Endodermal cell (in vitro differentiated cells): Measurements from ENCODE around the gene CDH23. TPM values are rescaled to one million over a fixed set of nuclear protein-coding genes. Genes with fewer than 3 reads are reported as not detected.

Experiments used
- DNase-seq: peaks from one replicate; pipeline ENCODE4 v3.0.0-alpha.2; 2017
- H3K27ac ChIP-seq: 2 replicates; pipeline ENCODE4 v1.5.1; 2013; ENCODE audit warnings: mild to moderate bottlenecking, low read depth, low read length, moderate library complexity
- H3K27me3 ChIP-seq: 2 replicates; pipeline ENCODE4 v1.6.1; 2013; ENCODE audit warnings: mild to moderate bottlenecking, low read length, moderate library complexity; ENCODE audit not compliant: insufficient read depth, control insufficient read depth, poor library complexity, severe bottlenecking
- H3K36me3 ChIP-seq: 2 replicates; pipeline ENCODE4 v1.7.0; 2013; ENCODE audit warnings: mild to moderate bottlenecking, low read length, moderate library complexity; ENCODE audit not compliant: control insufficient read depth, insufficient read depth
- H3K4me1 ChIP-seq: one replicate; pipeline ENCODE4 v1.7.0; 2013; ENCODE audit warnings: low read length; ENCODE audit not compliant: control insufficient read depth, insufficient read depth
- H3K4me3 ChIP-seq: 2 replicates; pipeline ENCODE4 v1.5.1; 2013; ENCODE audit warnings: mild to moderate bottlenecking, low read length, moderate library complexity
- H3K9ac ChIP-seq: 2 replicates; pipeline ENCODE4 v1.6.1; 2013; ENCODE audit warnings: mild to moderate bottlenecking, low read length, moderate library complexity; ENCODE audit not compliant: poor library complexity, severe bottlenecking; ENCODE audit errors: extremely low read depth
- H3K9me3 ChIP-seq: 2 replicates; pipeline ENCODE4 v1.6.1; 2013; ENCODE audit warnings: mild to moderate bottlenecking, low read length, moderate library complexity; ENCODE audit not compliant: control insufficient read depth
- H3K27ac Mint-ChIP-seq: 2 replicates; pipeline ENCODE4 v1.8.0; 2020; ENCODE audit warnings: mixed read lengths
- H3K27me3 Mint-ChIP-seq: 2 replicates; pipeline ENCODE4 v1.8.0; 2021; ENCODE audit warnings: mild to moderate bottlenecking, mixed read lengths; ENCODE audit not compliant: insufficient read depth
- H3K36me3 Mint-ChIP-seq: 2 replicates; pipeline ENCODE4 v1.8.0; 2020; ENCODE audit warnings: low read depth, mixed read lengths
- H3K4me1 Mint-ChIP-seq: 2 replicates; pipeline ENCODE4 v1.8.0; 2020; ENCODE audit warnings: mixed read lengths
- H3K4me3 Mint-ChIP-seq: 2 replicates; pipeline ENCODE4 v1.8.0; 2020; ENCODE audit warnings: mild to moderate bottlenecking, moderate library complexity, mixed read lengths
- H3K9me3 Mint-ChIP-seq: 2 replicates; pipeline ENCODE4 v1.8.0; 2020; ENCODE audit warnings: mild to moderate bottlenecking, mixed read lengths
- WGBS, 2 experiments: methylation state at CpG; one replicate each; pipeline versions ENCODE4 v1.1.5 to v1.1.7; 2013; ENCODE audit warnings: missing lambda C conversion rate in 2 of 2, mixed read lengths in 1 of 2; ENCODE audit not compliant: insufficient coverage in 1 of 2, insufficient read length in 1 of 2; 5-methylcytosine and 5-hydroxymethylcytosine counted together
- total RNA-seq, 2 donors: library from RNA; stranded (reverse); fragmentation: NEBNext Ultra II Directional in 1 of 2; extraction: Animal tissue kit (Norgen Biotek cat#: 25700) in 1 of 2; gene quantifications; 2 replicates in 1 of 2; 3 replicates in 1 of 2; pipeline ENCODE4 v1.2.1, GENCODE V29; 2021
- TF ChIP-seq, protein P1 (sequence below): fragments of 200-600 bp; sonication (generic); conservative IDR thresholded peaks from 2 replicates; pipeline ENCODE4 v1.5.0; 2021; ENCODE audit warnings: antibody characterized with exemption, mild to moderate bottlenecking

The CDH23 gene
- total RNA-seq, 2 donors from 2014 or later = 2.1 to 4.2 TPM

DNA sequence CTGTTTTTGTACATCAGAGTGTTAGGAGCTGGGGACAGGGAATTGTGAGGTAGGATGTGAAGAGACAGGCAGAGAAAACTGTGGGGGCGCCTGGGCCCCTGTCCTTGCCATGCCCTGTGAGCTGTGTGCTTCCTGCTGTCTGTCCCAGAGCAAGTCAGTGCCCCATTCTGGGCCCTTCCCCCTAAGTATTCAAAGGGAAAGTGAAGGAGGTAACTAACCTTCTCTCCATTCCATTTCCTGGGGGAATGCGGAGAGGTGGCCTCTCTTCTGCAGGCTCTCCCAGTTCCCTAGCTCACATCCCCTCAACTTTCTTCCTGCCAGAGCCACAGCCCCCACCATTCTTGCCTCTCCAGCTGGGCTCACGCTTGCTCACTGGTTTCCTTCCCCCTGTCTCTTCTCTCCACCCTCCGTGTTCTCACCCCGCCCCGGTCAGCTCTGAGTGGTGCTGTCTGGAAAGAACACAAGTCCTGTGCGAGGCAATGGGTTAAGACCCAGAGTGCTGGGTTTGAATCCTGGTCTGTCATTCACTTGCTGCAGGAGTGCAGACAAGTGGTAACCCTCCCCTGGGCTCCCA, 386.3 kb downstream of the CDH23 start:
- Histone ChIP-seq H3K9ac (no peak overlapping the region), H3K9me3 (no peaks in the 10 kb centered on the region), H3K27me3 (no peaks in the 10 kb centered on the region), H3K36me3 (no peaks in the 10 kb centered on the region), H3K4me1 (no peaks in the 10 kb centered on the region), H3K4me3 (no peak overlapping the region), H3K27ac (no peak overlapping the region)
- WGBS, 2 experiments = 71 to 89% methylated on average over 3 to 7 of the region's 7 CpGs
- no peaks in the 10 kb centered on the region for H3K36me3 Mint-ChIP-seq
- peaks cover 6% of the 10 kb centered on the region for H3K27me3 Mint-ChIP-seq
- H3K4me1 Mint-ChIP-seq = no peaks in the 10 kb centered on the region
- DNase-seq = no peak
- TF ChIP-seq, protein P1, sequence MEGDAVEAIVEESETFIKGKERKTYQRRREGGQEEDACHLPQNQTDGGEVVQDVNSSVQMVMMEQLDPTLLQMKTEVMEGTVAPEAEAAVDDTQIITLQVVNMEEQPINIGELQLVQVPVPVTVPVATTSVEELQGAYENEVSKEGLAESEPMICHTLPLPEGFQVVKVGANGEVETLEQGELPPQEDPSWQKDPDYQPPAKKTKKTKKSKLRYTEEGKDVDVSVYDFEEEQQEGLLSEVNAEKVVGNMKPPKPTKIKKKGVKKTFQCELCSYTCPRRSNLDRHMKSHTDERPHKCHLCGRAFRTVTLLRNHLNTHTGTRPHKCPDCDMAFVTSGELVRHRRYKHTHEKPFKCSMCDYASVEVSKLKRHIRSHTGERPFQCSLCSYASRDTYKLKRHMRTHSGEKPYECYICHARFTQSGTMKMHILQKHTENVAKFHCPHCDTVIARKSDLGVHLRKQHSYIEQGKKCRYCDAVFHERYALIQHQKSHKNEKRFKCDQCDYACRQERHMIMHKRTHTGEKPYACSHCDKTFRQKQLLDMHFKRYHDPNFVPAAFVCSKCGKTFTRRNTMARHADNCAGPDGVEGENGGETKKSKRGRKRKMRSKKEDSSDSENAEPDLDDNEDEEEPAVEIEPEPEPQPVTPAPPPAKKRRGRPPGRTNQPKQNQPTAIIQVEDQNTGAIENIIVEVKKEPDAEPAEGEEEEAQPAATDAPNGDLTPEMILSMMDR = no peak
- H3K4me3 Mint-ChIP-seq = no peak overlapping the region
- H3K9me3 Mint-ChIP-seq = no peaks in the 10 kb centered on the region
- H3K27ac Mint-ChIP-seq = no peak overlapping the region

DNA sequence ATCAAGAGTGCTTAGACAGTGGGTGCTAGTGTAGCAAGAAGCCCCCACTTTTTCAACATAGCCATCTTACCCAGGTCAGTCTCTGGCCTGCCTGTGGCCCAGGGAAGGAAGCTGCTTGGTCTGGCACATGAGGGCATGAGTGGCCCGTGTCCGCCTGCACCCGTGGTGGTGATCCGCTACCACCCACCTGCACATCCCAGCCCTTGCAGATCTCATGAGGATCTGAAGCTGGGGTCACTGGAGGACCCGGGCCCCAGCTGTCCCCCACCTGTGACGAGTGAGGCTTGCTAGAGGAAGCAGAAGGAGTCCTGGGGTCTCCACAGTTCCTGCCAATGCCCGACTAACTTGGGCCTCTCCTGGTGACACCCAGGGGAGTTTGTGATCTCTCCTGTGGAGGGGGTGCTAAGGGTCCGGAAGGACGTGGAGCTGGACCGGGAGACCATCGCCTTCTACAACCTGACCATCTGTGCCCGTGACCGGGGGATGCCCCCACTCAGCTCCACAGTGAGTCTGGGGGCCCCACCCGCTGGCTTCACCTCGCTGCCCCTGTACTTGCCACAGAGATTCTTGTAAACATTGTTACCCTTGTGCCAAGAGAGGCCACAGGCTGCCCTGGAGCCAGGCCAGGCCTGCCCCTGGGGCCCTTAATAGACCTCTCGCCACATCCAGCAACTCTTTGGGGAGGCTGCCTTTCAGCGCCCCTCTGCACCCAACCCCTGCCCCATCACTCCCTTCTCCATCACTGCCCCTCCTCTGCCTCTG, 387.4 kb downstream of the CDH23 start:
- Histone ChIP-seq H3K27ac (no peak overlapping the region), H3K9ac (no peak overlapping the region), H3K4me1 (no peaks in the 10 kb centered on the region), H3K4me3 (no peak overlapping the region), H3K27me3 (no peaks in the 10 kb centered on the region), H3K36me3 (no peaks in the 10 kb centered on the region), H3K9me3 (no peaks in the 10 kb centered on the region)
- peaks cover 6% of the 10 kb centered on the region for H3K27me3 Mint-ChIP-seq
- no peaks in the 10 kb centered on the region for H3K36me3 Mint-ChIP-seq
- TF ChIP-seq, protein P1 = no peak
- H3K9me3 Mint-ChIP-seq = no peaks in the 10 kb centered on the region
- DNase-seq = no peak
- 84 to 96% methylated on average over 12 to 17 of the region's 17 CpGs for WGBS, 2 experiments
- H3K27ac Mint-ChIP-seq = no peak overlapping the region
- no peak overlapping the region for H3K4me3 Mint-ChIP-seq
- no peaks in the 10 kb centered on the region for H3K4me1 Mint-ChIP-seq

DNA sequence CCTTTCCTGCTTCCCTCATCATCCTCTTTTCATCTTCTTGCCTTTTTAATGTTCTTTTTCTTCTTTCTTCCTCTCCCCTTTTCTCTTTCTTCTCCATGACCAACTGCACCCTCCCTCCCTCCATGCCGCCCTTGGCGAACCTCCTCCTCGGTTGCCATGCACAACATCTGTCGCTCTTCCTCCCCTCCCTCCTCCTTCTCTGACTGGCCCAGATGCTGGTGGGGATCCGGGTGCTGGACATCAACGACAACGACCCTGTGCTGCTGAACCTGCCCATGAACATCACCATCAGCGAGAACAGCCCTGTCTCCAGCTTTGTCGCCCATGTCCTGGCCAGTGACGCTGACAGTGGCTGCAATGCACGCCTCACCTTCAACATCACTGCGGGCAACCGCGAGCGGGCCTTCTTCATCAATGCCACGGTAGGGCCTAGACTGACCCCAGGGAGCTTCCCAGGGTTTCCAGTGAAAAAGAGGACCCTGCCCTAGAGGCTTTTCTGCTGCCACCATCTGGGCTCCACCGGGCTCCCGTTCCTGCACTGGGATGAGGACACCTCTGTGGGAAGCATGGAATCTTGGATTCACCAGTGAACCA, 388.1 kb downstream of the CDH23 start:
- H3K9me3 ChIP-seq = no peaks in the 10 kb centered on the region
- Mint-ChIP-seq H3K4me1 (no peaks in the 10 kb centered on the region), H3K27ac (no peak overlapping the region), H3K4me3 (no peak overlapping the region), H3K9me3 (no peaks in the 10 kb centered on the region), H3K36me3 (no peaks in the 10 kb centered on the region), H3K27me3 (peaks cover 6% of the 10 kb centered on the region)
- no peaks in the 10 kb centered on the region for H3K4me1 ChIP-seq
- H3K9ac ChIP-seq = no peak overlapping the region
- 92 to 94% methylated on average over 11 to 18 of the region's 18 CpGs for WGBS, 2 experiments
- H3K36me3 ChIP-seq = no peaks in the 10 kb centered on the region
- H3K27me3 ChIP-seq = no peaks in the 10 kb centered on the region
- TF ChIP-seq, protein P1 = no peak
- no peak overlapping the region for H3K27ac ChIP-seq
- DNase-seq = no peak
- H3K4me3 ChIP-seq = no peak overlapping the region
